Activated CD8-positive, alpha-beta memory T cell treated with anti-CD3 and anti-CD28 coated beads, Interleukin-2, amount 50 U/mL, for 4 hours (primary cell): Measurements from ENCODE around the gene FGF7.
"Not testable (repeated sequence)": the region's sequence is repeated elsewhere in the genome, so short reads cannot be mapped to it uniquely, and the experiment has no call there.

Experiments used
- DNase-seq: peaks from one replicate; pipeline ENCODE4 v3.0.0-alpha.2; 2020

FGF7 gene

GRCh38 chr15:49439678-49440395 is 16.8 kb downstream of the FGF7 start:
- no peak for DNase-seq

- no peak for DNase-seq
Measured at GRCh38 chr15:49441356-49441755, 18.3 kb downstream of the FGF7 start.

GRCh38 chr15:49441816-49442215 is 18.8 kb downstream of the FGF7 start:
- no peak for DNase-seq

- DNase-seq = no peak
Measured at GRCh38 chr15:49452595-49452994, 29.6 kb downstream of the FGF7 start.

GRCh38 chr15:49456166-49456565 is 33.1 kb downstream of the FGF7 start:
- DNase-seq = no peak

GRCh38 chr15:49458145-49458544 is 35.1 kb downstream of the FGF7 start:
- no peak for DNase-seq

- DNase-seq = no peak
Measured at GRCh38 chr15:49460411-49460941, 37.4 kb downstream of the FGF7 start.

- no peak for DNase-seq
Measured at GRCh38 chr15:49462232-49462844, 39.3 kb downstream of the FGF7 start.

GRCh38 chr15:49464522-49464921 is 41.5 kb downstream of the FGF7 start:
- no peak for DNase-seq

- DNase-seq = no peak
Measured at GRCh38 chr15:49466119-49466518, 43.1 kb downstream of the FGF7 start.

- DNase-seq = no peak
Measured at GRCh38 chr15:49467746-49468480, 44.9 kb downstream of the FGF7 start.

- DNase-seq = no peak
Measured at GRCh38 chr15:49468481-49468839, 45.4 kb downstream of the FGF7 start.

GRCh38 chr15:49471248-49471647 is 48.2 kb downstream of the FGF7 start:
- DNase-seq = not testable (repeated sequence)

GRCh38 chr15:49471733-49472132 is 48.7 kb downstream of the FGF7 start:
- DNase-seq = no peak

GRCh38 chr15:49472338-49472737 is 49.3 kb downstream of the FGF7 start:
- DNase-seq = no peak

- no peak for DNase-seq
Measured at GRCh38 chr15:49473031-49473430, 50.0 kb downstream of the FGF7 start.

- DNase-seq = not testable (repeated sequence)
Measured at GRCh38 chr15:49478021-49478420, 55.0 kb downstream of the FGF7 start.

GRCh38 chr15:49478982-49479381 is 55.9 kb downstream of the FGF7 start:
- not testable (repeated sequence) for DNase-seq

GRCh38 chr15:49485401-49485800 is 62.4 kb downstream of the FGF7 start:
- not testable (repeated sequence) for DNase-seq

GRCh38 chr15:49490966-49491365 is 67.9 kb downstream of the FGF7 start:
- DNase-seq = no peak

GRCh38 chr15:49492151-49492550 is 69.1 kb downstream of the FGF7 start:
- no peak for DNase-seq

GRCh38 chr15:49492830-49493229 is 69.8 kb downstream of the FGF7 start:
- no peak for DNase-seq

GRCh38 chr15:49494842-49495241 is 71.8 kb downstream of the FGF7 start:
- no peak for DNase-seq
